ENCODE measurements around the gene SPRR1A.

SPRR1A gene

GRCh38 chr1:152983743-152984142 is at the start of gene SPRR1A:
SPRR1A (plus strand) TSS chr1:152984081; CDS start chr1:152985231, 1,150 bp downstream.
- Histone ChIP-seq H3K9me3 (ENCODE audit: control insufficient read depth in 2 of 2, low read length in 2 of 2) (no peaks in the 10 kb centered on the region), H3K27me3 (ENCODE audit: control insufficient read depth in 1 of 2, insufficient read depth in 2 of 2, low read length in 2 of 2) (no peaks in the 10 kb centered on the region), H3K36me3 (ENCODE audit: control insufficient read depth in 2 of 2, insufficient read depth in 2 of 2, low read length in 2 of 2) (no peaks in the 10 kb centered on the region), H3K9ac (ENCODE audit: low read length in 2 of 2) (no peak within 1 kb of the TSS), H3K27ac (ENCODE audit: low read length) (no peak within 1 kb of the TSS), H3K4me1 (ENCODE audit: control insufficient read depth, insufficient read depth, low read length) (no peaks in the 10 kb centered on the region), H3K4me3 (ENCODE audit: low read length in 2 of 2) (no peak within 1 kb of the TSS)

- no peaks in the 10 kb centered on the region for H3K36me3 ChIP-seq (ENCODE audit: control insufficient read depth in 2 of 2, insufficient read depth in 2 of 2, low read length in 2 of 2)
- no peaks in the 10 kb centered on the region for H3K9me3 ChIP-seq (ENCODE audit: control insufficient read depth in 2 of 2, low read length in 2 of 2)
- H3K9ac ChIP-seq (ENCODE audit: low read length in 2 of 2), result no peak overlapping the region
- H3K4me3 ChIP-seq (ENCODE audit: low read length in 2 of 2), result no peak overlapping the region
- H3K27me3 ChIP-seq (ENCODE audit: control insufficient read depth in 1 of 2, insufficient read depth in 2 of 2, low read length in 2 of 2), result no peaks in the 10 kb centered on the region
- H3K4me1 ChIP-seq (ENCODE audit: control insufficient read depth, insufficient read depth, low read length), result no peaks in the 10 kb centered on the region
- H3K27ac ChIP-seq (ENCODE audit: low read length), result no peak overlapping the region
Observed at GRCh38 chr1:152940614-152941013, 43.3 kb upstream of the SPRR1A start.

- no peaks in the 10 kb centered on the region for H3K36me3 ChIP-seq (ENCODE audit: control insufficient read depth in 2 of 2, insufficient read depth in 2 of 2, low read length in 2 of 2)
- no peaks in the 10 kb centered on the region for H3K9me3 ChIP-seq (ENCODE audit: control insufficient read depth in 2 of 2, low read length in 2 of 2)
- H3K4me1 ChIP-seq (ENCODE audit: control insufficient read depth, insufficient read depth, low read length), result no peaks in the 10 kb centered on the region
- no peak overlapping the region for H3K27ac ChIP-seq (ENCODE audit: low read length)
- no peak overlapping the region for H3K4me3 ChIP-seq (ENCODE audit: low read length in 2 of 2)
- H3K9ac ChIP-seq (ENCODE audit: low read length in 2 of 2), result no peak overlapping the region
- no peaks in the 10 kb centered on the region for H3K27me3 ChIP-seq (ENCODE audit: control insufficient read depth in 1 of 2, insufficient read depth in 2 of 2, low read length in 2 of 2)
Observed at GRCh38 chr1:152941037-152941711, 42.7 kb upstream of the SPRR1A start.

- Histone ChIP-seq H3K27ac (ENCODE audit: low read length) (no peak overlapping the region), H3K4me3 (ENCODE audit: low read length in 2 of 2) (no peak overlapping the region), H3K9ac (ENCODE audit: low read length in 2 of 2) (no peak overlapping the region)
Observed at GRCh38 chr1:152942161-152942560, 41.7 kb upstream of the SPRR1A start.

GRCh38 chr1:152946248-152946647 is 37.6 kb upstream of the SPRR1A start:
- Histone ChIP-seq H3K4me3 (ENCODE audit: low read length in 2 of 2) (no peak overlapping the region), H3K36me3 (ENCODE audit: control insufficient read depth in 2 of 2, insufficient read depth in 2 of 2, low read length in 2 of 2) (no peaks in the 10 kb centered on the region), H3K9me3 (ENCODE audit: control insufficient read depth in 2 of 2, low read length in 2 of 2) (no peaks in the 10 kb centered on the region), H3K4me1 (ENCODE audit: control insufficient read depth, insufficient read depth, low read length) (no peaks in the 10 kb centered on the region), H3K9ac (ENCODE audit: low read length in 2 of 2) (no peak overlapping the region), H3K27me3 (ENCODE audit: control insufficient read depth in 1 of 2, insufficient read depth in 2 of 2, low read length in 2 of 2) (no peaks in the 10 kb centered on the region), H3K27ac (ENCODE audit: low read length) (no peak overlapping the region)

More at GRCh38 chr1:152942161-152942560, 41.7 kb upstream of the SPRR1A start:
- Histone ChIP-seq H3K4me1 (ENCODE audit: control insufficient read depth, insufficient read depth, low read length) (no peaks in the 10 kb centered on the region), H3K27me3 (ENCODE audit: control insufficient read depth in 1 of 2, insufficient read depth in 2 of 2, low read length in 2 of 2) (no peaks in the 10 kb centered on the region), H3K36me3 (ENCODE audit: control insufficient read depth in 2 of 2, insufficient read depth in 2 of 2, low read length in 2 of 2) (no peaks in the 10 kb centered on the region), H3K9me3 (ENCODE audit: control insufficient read depth in 2 of 2, low read length in 2 of 2) (no peaks in the 10 kb centered on the region)

GRCh38 chr1:152946651-152947256 is 37.1 kb upstream of the SPRR1A start, which contains the start of gene SPRR5:
SPRR5 (plus strand) TSS chr1:152947206; CDS start chr1:152948555, 1,349 bp downstream.
- no peaks in the 10 kb centered on the region for H3K4me1 ChIP-seq (ENCODE audit: control insufficient read depth, insufficient read depth, low read length)
- H3K36me3 ChIP-seq (ENCODE audit: control insufficient read depth in 2 of 2, insufficient read depth in 2 of 2, low read length in 2 of 2), result no peaks in the 10 kb centered on the region
- H3K27ac ChIP-seq (ENCODE audit: low read length), result no peak within 1 kb of the TSS
- no peak within 1 kb of the TSS for H3K4me3 ChIP-seq (ENCODE audit: low read length in 2 of 2)
- no peak within 1 kb of the TSS for H3K9ac ChIP-seq (ENCODE audit: low read length in 2 of 2)
- H3K27me3 ChIP-seq (ENCODE audit: control insufficient read depth in 1 of 2, insufficient read depth in 2 of 2, low read length in 2 of 2), result no peaks in the 10 kb centered on the region
- no peaks in the 10 kb centered on the region for H3K9me3 ChIP-seq (ENCODE audit: control insufficient read depth in 2 of 2, low read length in 2 of 2)

- Histone ChIP-seq H3K9me3 (ENCODE audit: control insufficient read depth in 2 of 2, low read length in 2 of 2) (no peaks in the 10 kb centered on the region), H3K4me3 (ENCODE audit: low read length in 2 of 2) (no peak overlapping the region), H3K4me1 (ENCODE audit: control insufficient read depth, insufficient read depth, low read length) (no peaks in the 10 kb centered on the region), H3K36me3 (ENCODE audit: control insufficient read depth in 2 of 2, insufficient read depth in 2 of 2, low read length in 2 of 2) (no peaks in the 10 kb centered on the region), H3K27ac (ENCODE audit: low read length) (no peak overlapping the region), H3K27me3 (ENCODE audit: control insufficient read depth in 1 of 2, insufficient read depth in 2 of 2, low read length in 2 of 2) (peaks cover 0 to 2% of the 10 kb centered on the region in 2 donors), H3K9ac (ENCODE audit: low read length in 2 of 2) (no peak overlapping the region)
Observed at GRCh38 chr1:152951711-152952110, 32.2 kb upstream of the SPRR1A start.

GRCh38 chr1:152953761-152954160 is 30.1 kb upstream of the SPRR1A start:
- no peak overlapping the region for H3K9ac ChIP-seq (ENCODE audit: low read length in 2 of 2)
- H3K27ac ChIP-seq (ENCODE audit: low read length), result no peak overlapping the region
- H3K4me3 ChIP-seq (ENCODE audit: low read length in 2 of 2), result no peak overlapping the region
- H3K4me1 ChIP-seq (ENCODE audit: control insufficient read depth, insufficient read depth, low read length), result no peaks in the 10 kb centered on the region
- peaks cover 0 to 2% of the 10 kb centered on the region in 2 donors for H3K27me3 ChIP-seq (ENCODE audit: control insufficient read depth in 1 of 2, insufficient read depth in 2 of 2, low read length in 2 of 2)
- H3K9me3 ChIP-seq (ENCODE audit: control insufficient read depth in 2 of 2, low read length in 2 of 2), result no peaks in the 10 kb centered on the region
- no peaks in the 10 kb centered on the region for H3K36me3 ChIP-seq (ENCODE audit: control insufficient read depth in 2 of 2, insufficient read depth in 2 of 2, low read length in 2 of 2)

- no peak overlapping the region for H3K4me3 ChIP-seq (ENCODE audit: low read length in 2 of 2)
- H3K27ac ChIP-seq (ENCODE audit: low read length), result no peak overlapping the region
Observed at GRCh38 chr1:152954436-152954835, 29.4 kb upstream of the SPRR1A start.

GRCh38 chr1:152957561-152957960 is 26.3 kb upstream of the SPRR1A start:
- H3K9ac ChIP-seq (ENCODE audit: low read length in 2 of 2), result no peak overlapping the region
- H3K4me3 ChIP-seq (ENCODE audit: low read length in 2 of 2), result no peak overlapping the region
- no peaks in the 10 kb centered on the region for H3K27me3 ChIP-seq (ENCODE audit: control insufficient read depth in 1 of 2, insufficient read depth in 2 of 2, low read length in 2 of 2)
- H3K36me3 ChIP-seq (ENCODE audit: control insufficient read depth in 2 of 2, insufficient read depth in 2 of 2, low read length in 2 of 2), result no peaks in the 10 kb centered on the region
- no peaks in the 10 kb centered on the region for H3K4me1 ChIP-seq (ENCODE audit: control insufficient read depth, insufficient read depth, low read length)
- H3K9me3 ChIP-seq (ENCODE audit: control insufficient read depth in 2 of 2, low read length in 2 of 2), result no peaks in the 10 kb centered on the region
- no peak overlapping the region for H3K27ac ChIP-seq (ENCODE audit: low read length)

More at GRCh38 chr1:152954436-152954835, 29.4 kb upstream of the SPRR1A start:
- no peaks in the 10 kb centered on the region for H3K36me3 ChIP-seq (ENCODE audit: control insufficient read depth in 2 of 2, insufficient read depth in 2 of 2, low read length in 2 of 2)
- H3K27me3 ChIP-seq (ENCODE audit: control insufficient read depth in 1 of 2, insufficient read depth in 2 of 2, low read length in 2 of 2), result peaks cover 0 to 2% of the 10 kb centered on the region in 2 donors
- H3K9ac ChIP-seq (ENCODE audit: low read length in 2 of 2), result no peak overlapping the region
- H3K4me1 ChIP-seq (ENCODE audit: control insufficient read depth, insufficient read depth, low read length), result no peaks in the 10 kb centered on the region
- H3K9me3 ChIP-seq (ENCODE audit: control insufficient read depth in 2 of 2, low read length in 2 of 2), result no peaks in the 10 kb centered on the region

- no peak overlapping the region for H3K27ac ChIP-seq (ENCODE audit: low read length)
- H3K4me3 ChIP-seq (ENCODE audit: low read length in 2 of 2), result no peak overlapping the region
- no peak overlapping the region for H3K9ac ChIP-seq (ENCODE audit: low read length in 2 of 2)
- no peaks in the 10 kb centered on the region for H3K4me1 ChIP-seq (ENCODE audit: control insufficient read depth, insufficient read depth, low read length)
- no peaks in the 10 kb centered on the region for H3K36me3 ChIP-seq (ENCODE audit: control insufficient read depth in 2 of 2, insufficient read depth in 2 of 2, low read length in 2 of 2)
- H3K9me3 ChIP-seq (ENCODE audit: control insufficient read depth in 2 of 2, low read length in 2 of 2), result no peaks in the 10 kb centered on the region
- H3K27me3 ChIP-seq (ENCODE audit: control insufficient read depth in 1 of 2, insufficient read depth in 2 of 2, low read length in 2 of 2), result no peaks in the 10 kb centered on the region
Observed at GRCh38 chr1:152959273-152959672, 24.6 kb upstream of the SPRR1A start.

All from stomach smooth muscle (tissue), 2 donors.